HepG2 (cell line): Measurements from ENCODE around the gene MGST1. TPM values are rescaled to one million over a fixed set of nuclear protein-coding genes. Genes with fewer than 3 reads are reported as not detected.

Experiments used
- ATAC-seq: fragments of 200-7000 bp; cut with Tn5 transposase; 3 replicates; pipeline ENCODE4 v1.9.1; 2020; ENCODE audit warnings: mild to moderate bottlenecking, moderate library complexity
- BruUV-seq: library from RNA; stranded (reverse); fragments of 400-500 nt; replicated peaks from 2 replicates; lab custom pipeline; 2021; lab: Mats Ljungman, UMichigan
- CTCF ChIA-PET: fragments of 300-600 bp; formaldehyde crosslinking; extraction: SDS; loops from one replicate; lab custom pipeline; 2021; ENCODE audit warnings: low total read pairs, inconsistent platforms, low intra/inter-chr PET ratio; lab: Yijun Ruan, JAX
- POLR2A ChIA-PET: fragments of 350-600 bp; sonication (Branson Sonifier 250); formaldehyde crosslinking; loops from one replicate; lab custom pipeline; 2020; ENCODE audit warnings: antibody characterized with exemption, inconsistent platforms; lab: Yijun Ruan, JAX
- DNase-seq: peaks from one replicate; pipeline ENCODE4 v3.0.0-alpha.2; 2015; ENCODE audit warnings: low spot score
- FAIRE-seq: peaks from 3 replicates; lab custom pipeline; 2011; peaks lifted over from hg19 to GRCh38; lab: Jason Lieb, UNC
- H2AFZ ChIP-seq: one replicate; pipeline ENCODE4 v1.6.1; 2011; ENCODE audit warnings: low read length, inconsistent platforms
- H3K27ac ChIP-seq: fragments of 300-600 bp; 3 replicates; pipeline ENCODE4 v1.8.0; 2011; ENCODE audit warnings: mixed run types, mild to moderate bottlenecking, mixed read lengths, low read length, inconsistent platforms; ENCODE audit not compliant: insufficient read depth; ENCODE audit errors: extremely low read length
- H3K27me3 ChIP-seq, 2 experiments: fragments of 200-600 bp in 1 of 2; 2 replicates in 1 of 2; 3 replicates in 1 of 2; pipeline versions ENCODE4 v1.6.0 to v1.8.0; 2011; ENCODE audit warnings: low read length in 2 of 2, mild to moderate bottlenecking in 2 of 2, moderate library complexity in 2 of 2, inconsistent platforms in 1 of 2; ENCODE audit not compliant: insufficient read depth in 2 of 2, control insufficient read depth in 1 of 2
- H3K36me3 ChIP-seq, 2 experiments: fragments of 200-600 bp in 1 of 2; replicated peaks in 1 of 2; 2 replicates in 1 of 2; 3 replicates in 1 of 2; pipeline versions ENCODE4 v1.5.1 to v1.8.0; 2011; ENCODE audit warnings: low read length in 2 of 2, inconsistent platforms in 1 of 2; ENCODE audit not compliant: insufficient read depth in 2 of 2, control insufficient read depth in 1 of 2
- H3K4me1 ChIP-seq: 2 replicates; pipeline ENCODE4 v1.5.1; 2012; ENCODE audit warnings: low read length, inconsistent platforms; ENCODE audit not compliant: insufficient read depth
- H3K4me2 ChIP-seq: 2 replicates; pipeline ENCODE4 v1.6.0; 2011; ENCODE audit warnings: low read depth, low read length, inconsistent platforms
- H3K4me3 ChIP-seq, 3 experiments: fragments of 200-600 bp in 1 of 3; sonication (generic), shearing (Covaris generic) in 1 of 3; replicated peaks in 1 of 3; 2 replicates each; pipeline ENCODE4 v1.5.1; 2011 to 2016; ENCODE audit warnings: low read length in 3 of 3, inconsistent platforms in 2 of 3, low read depth in 2 of 3, mild to moderate bottlenecking in 2 of 3, control low read depth in 1 of 3, mixed read lengths in 1 of 3; ENCODE audit not compliant: insufficient read depth in 1 of 3
- H3K79me2 ChIP-seq: one replicate; pipeline ENCODE4 v1.6.1; 2011; ENCODE audit warnings: low read length, inconsistent platforms; ENCODE audit not compliant: insufficient read depth
- H3K9ac ChIP-seq: 2 replicates; pipeline ENCODE4 v1.6.0; 2011; ENCODE audit warnings: mild to moderate bottlenecking, low read depth, low read length, inconsistent platforms; ENCODE audit not compliant: insufficient read depth
- H3K9me3 ChIP-seq: 2 replicates; pipeline ENCODE4 v1.5.1; 2012; ENCODE audit warnings: mild to moderate bottlenecking, low read length
- H4K20me1 ChIP-seq: 2 replicates; pipeline ENCODE4 v1.6.0; 2011; ENCODE audit warnings: inconsistent platforms, mild to moderate bottlenecking, low read length, moderate library complexity; ENCODE audit not compliant: insufficient read depth
- BRD4 ChIP-seq: sonication (generic); formaldehyde crosslinking; IDR thresholded peaks from 2 replicates; pipeline ENCODE4 v1.4.0; 2020; ENCODE audit warnings: missing genetic modification reagents
- CC2D1A ChIP-seq: sonication (generic); formaldehyde crosslinking; IDR thresholded peaks from 2 replicates; pipeline ENCODE4 v1.8.1; 2023; ENCODE audit warnings: mild to moderate bottlenecking, missing genetic modification reagents
- DMTF1 ChIP-seq: sonication (generic); formaldehyde crosslinking; IDR thresholded peaks from 2 replicates; pipeline ENCODE4 v1.4.0; 2020; ENCODE audit warnings: mild to moderate bottlenecking, missing genetic modification reagents
- HOXA5 ChIP-seq: sonication (generic); formaldehyde crosslinking; IDR thresholded peaks from 2 replicates; pipeline ENCODE4 v1.4.0; 2020; ENCODE audit warnings: missing genetic modification reagents
- MYC ChIP-seq: sonication (generic); formaldehyde crosslinking; IDR thresholded peaks from 2 replicates; pipeline ENCODE4 v1.9.0; 2021; ENCODE audit warnings: missing genetic modification reagents, borderline replicate concordance
- NFKB2 ChIP-seq: sonication (generic); formaldehyde crosslinking; IDR thresholded peaks from 2 replicates; pipeline ENCODE4 v1.4.0; 2020; ENCODE audit warnings: missing genetic modification reagents, borderline replicate concordance
- SKIL ChIP-seq: sonication (generic); formaldehyde crosslinking; IDR thresholded peaks from 2 replicates; pipeline ENCODE4 v1.8.0; 2022; ENCODE audit warnings: missing genetic modification reagents, mild to moderate bottlenecking, moderate library complexity, borderline replicate concordance
- TAF15 ChIP-seq: fragments of 200-400 bp; formaldehyde crosslinking; IDR thresholded peaks from one replicate; pipeline ENCODE4 v1.6.1; 2018; ENCODE audit warnings: mild to moderate bottlenecking, low read depth, low read length; ENCODE audit not compliant: poor library complexity, severe bottlenecking
- TOPORS ChIP-seq: sonication (generic); formaldehyde crosslinking; IDR thresholded peaks from 2 replicates; pipeline ENCODE4 v1.8.0; 2023; ENCODE audit warnings: mild to moderate bottlenecking, missing genetic modification reagents
- ZBTB14 ChIP-seq: sonication (generic); formaldehyde crosslinking; IDR thresholded peaks from 2 replicates; pipeline ENCODE4 v1.4.0; 2020; ENCODE audit warnings: missing genetic modification reagents
- ZFP82 ChIP-seq: sonication (generic); formaldehyde crosslinking; IDR thresholded peaks from 2 replicates; pipeline ENCODE4 v1.5.1; 2020; ENCODE audit warnings: mild to moderate bottlenecking, missing genetic modification reagents, borderline replicate concordance
- ZNF17 ChIP-seq: sonication (generic); formaldehyde crosslinking; IDR thresholded peaks from 2 replicates; pipeline ENCODE4 v1.5.0; 2020; ENCODE audit warnings: mild to moderate bottlenecking, missing genetic modification reagents
- ZNF207 ChIP-seq: fragments of 450-650 bp; IDR thresholded peaks from 2 replicates; pipeline ENCODE4 v1.6.1; 2016; ENCODE audit warnings: antibody characterized with exemption, borderline replicate concordance
- ZNF225 ChIP-seq: sonication (generic); formaldehyde crosslinking; IDR thresholded peaks from 2 replicates; pipeline ENCODE4 v1.4.0; 2020; ENCODE audit warnings: mild to moderate bottlenecking, missing genetic modification reagents
- ZNF749 ChIP-seq: sonication (generic); formaldehyde crosslinking; IDR thresholded peaks from 2 replicates; pipeline ENCODE4 v1.8.0; 2022; ENCODE audit warnings: mild to moderate bottlenecking, missing genetic modification reagents, moderate library complexity, borderline replicate concordance
- WGBS: methylation state at CpG from one replicate; pipeline ENCODE4 v1.1.6; 2017; ENCODE audit warnings: low lambda C conversion rate; 5-methylcytosine and 5-hydroxymethylcytosine counted together
- in situ Hi-C: cut with HindIII; loops from 2 replicates; pipeline ENCODE4 v1.10.0; 2017; ENCODE audit warnings: low pct_unique_long_range_greater_than_20kb; ENCODE audit not compliant: extremely low pct_ligation_motif_present
- intact Hi-C: fragments of 100-400 bp; cut with micrococcal nuclease; formaldehyde crosslinking; loops from one replicate; pipeline ENCODE4 v1.10.0; 2022; ENCODE audit not compliant: unreplicated experiment
- polyA plus RNA-seq, 8 experiments: library from polyadenylated mRNA; depleted of rRNA in 3 of 8; stranded (reverse) in 7 of 8; unstranded in 1 of 8; fragments of >200 nt; fragmentation: Illumina TruSeq in 4 of 8; extraction: Trizol in 4 of 8; gene quantifications; 2 replicates each; pipeline versions ENCODE4 v1.2.1 to v1.2.3, GENCODE V29; 2011 to 2016; ENCODE audit warnings: low read depth in 4 of 8, missing spikeins in 1 of 8, mixed read lengths in 1 of 8; ENCODE audit not compliant: insufficient read depth in 1 of 8
- total RNA-seq, 5 experiments: library from RNA; depleted of rRNA; stranded (reverse); fragments of >200 nt; fragmentation: Illumina TruSeq; extraction: Trizol; gene quantifications; 2 replicates each; pipeline ENCODE4 v1.2.3, GENCODE V29; 2016; ENCODE audit warnings: low read depth in 1 of 5
- TF ChIP-seq, protein P1 (sequence below): sonication (generic); formaldehyde crosslinking; IDR thresholded peaks from 2 replicates; pipeline ENCODE4 v1.4.0; 2020; ENCODE audit warnings: missing genetic modification reagents

MGST1 gene
- total and polyA plus RNA-seq, 2 of the 13 experiments (the other 11 are each of a cell fraction or from before 2014, with no cell fraction given): 119 to 152 TPM

- no peak for DNase-seq
- Histone ChIP-seq H3K9ac (no peak overlapping the region), H3K9me3 (no peaks in the 10 kb centered on the region), H3K36me3 (no peaks in the 10 kb centered on the region)
- no peak for TF ChIP-seq CC2D1A (CRISPR knock-in tag)
- no peak for TF ChIP-seq TOPORS (CRISPR knock-in tag)
- TF ChIP-seq ZBTB14 (CRISPR knock-in tag): no peak
- TF ChIP-seq, protein P1, sequence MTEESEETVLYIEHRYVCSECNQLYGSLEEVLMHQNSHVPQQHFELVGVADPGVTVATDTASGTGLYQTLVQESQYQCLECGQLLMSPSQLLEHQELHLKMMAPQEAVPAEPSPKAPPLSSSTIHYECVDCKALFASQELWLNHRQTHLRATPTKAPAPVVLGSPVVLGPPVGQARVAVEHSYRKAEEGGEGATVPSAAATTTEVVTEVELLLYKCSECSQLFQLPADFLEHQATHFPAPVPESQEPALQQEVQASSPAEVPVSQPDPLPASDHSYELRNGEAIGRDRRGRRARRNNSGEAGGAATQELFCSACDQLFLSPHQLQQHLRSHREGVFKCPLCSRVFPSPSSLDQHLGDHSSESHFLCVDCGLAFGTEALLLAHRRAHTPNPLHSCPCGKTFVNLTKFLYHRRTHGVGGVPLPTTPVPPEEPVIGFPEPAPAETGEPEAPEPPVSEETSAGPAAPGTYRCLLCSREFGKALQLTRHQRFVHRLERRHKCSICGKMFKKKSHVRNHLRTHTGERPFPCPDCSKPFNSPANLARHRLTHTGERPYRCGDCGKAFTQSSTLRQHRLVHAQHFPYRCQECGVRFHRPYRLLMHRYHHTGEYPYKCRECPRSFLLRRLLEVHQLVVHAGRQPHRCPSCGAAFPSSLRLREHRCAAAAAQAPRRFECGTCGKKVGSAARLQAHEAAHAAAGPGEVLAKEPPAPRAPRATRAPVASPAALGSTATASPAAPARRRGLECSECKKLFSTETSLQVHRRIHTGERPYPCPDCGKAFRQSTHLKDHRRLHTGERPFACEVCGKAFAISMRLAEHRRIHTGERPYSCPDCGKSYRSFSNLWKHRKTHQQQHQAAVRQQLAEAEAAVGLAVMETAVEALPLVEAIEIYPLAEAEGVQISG (CRISPR knock-in tag): no peak
- TF ChIP-seq NFKB2: no peak
- no peak for TF ChIP-seq TAF15
- no peak for TF ChIP-seq ZFP82
- TF ChIP-seq HOXA5 (CRISPR knock-in tag): no peak
- no peak for TF ChIP-seq DMTF1 (CRISPR knock-in tag)
- no peak for TF ChIP-seq ZNF17 (CRISPR knock-in tag)
- no peak for TF ChIP-seq SKIL (CRISPR knock-in tag)
- TF ChIP-seq ZNF749 (CRISPR knock-in tag): no peak
- no peak for TF ChIP-seq BRD4 (CRISPR knock-in tag)
- no peak for TF ChIP-seq MYC
- no peak for TF ChIP-seq ZNF225 (CRISPR knock-in tag)
- TF ChIP-seq ZNF207: no peak
- TF ChIP-seq, all 625 proteins: peak for 0
- no peaks in the 10 kb centered on the region for H3K4me1 ChIP-seq
- H3K4me3 ChIP-seq: no peak overlapping the region
- no peak overlapping the region for H3K27ac ChIP-seq
- no peaks in the 10 kb centered on the region for H3K79me2 ChIP-seq
- intact Hi-C loops: no loop called here
- ChIA-PET CTCF (no interaction called here), POLR2A (no interaction called here)
- no peak overlapping the region for H2AFZ ChIP-seq
- no TSS peak for BruUV-seq
- H3K27me3 ChIP-seq: no peaks in the 10 kb centered on the region
- WGBS: 27% methylated on average over 4 of the region's 4 CpGs
- no peak overlapping the region for H3K4me2 ChIP-seq
- no peak for ATAC-seq
- in situ Hi-C loops: no loop called here
- FAIRE-seq: no peak
- H4K20me1 ChIP-seq: no peaks in the 10 kb centered on the region
Observed at GRCh38 chr12:16335838-16336237, 11.6 kb upstream of the MGST1 start.
